ENCODE results near the gene ROCK1.

- TF ChIP-seq CTCF (IDR thresholded peaks at IDR 0.05) (no peak), POLR2A (IDR thresholded peaks at IDR 0.05) (no peak)
Observed at GRCh38 chr18:21109936-21110712, 1.5 kb downstream of the ROCK1 start.
